Central memory CD4-positive, alpha-beta T cell (primary cell): ENCODE data around the gene ADAMTS6.
"Not testable (repeated sequence)": the region's sequence is repeated elsewhere in the genome, so short reads cannot be mapped to it uniquely, and the experiment has no call there.

Source experiments
- DNase-seq: peaks from one replicate; pipeline ENCODE4 v3.0.0; 2022

ADAMTS6 gene

DNA sequence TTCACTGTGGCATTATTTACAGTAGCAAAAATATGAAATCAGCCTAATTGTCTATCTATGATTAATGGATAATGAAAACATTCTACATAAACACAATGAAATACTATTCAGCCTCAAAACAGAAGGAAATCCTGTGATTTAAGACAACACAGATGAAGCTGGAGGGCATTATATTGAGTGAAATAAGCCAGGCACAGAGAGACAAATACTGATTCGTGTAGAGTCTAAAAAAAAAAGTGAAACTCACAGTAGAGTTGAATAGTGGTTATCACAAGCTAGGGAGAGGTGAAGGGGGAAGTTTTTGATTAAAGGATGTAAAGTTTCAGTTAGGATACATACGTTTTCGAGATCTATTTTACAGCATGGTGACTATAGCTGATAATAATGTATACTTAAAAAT is 122.2 kb downstream of the ADAMTS6 start:
- no peak for DNase-seq

DNA sequence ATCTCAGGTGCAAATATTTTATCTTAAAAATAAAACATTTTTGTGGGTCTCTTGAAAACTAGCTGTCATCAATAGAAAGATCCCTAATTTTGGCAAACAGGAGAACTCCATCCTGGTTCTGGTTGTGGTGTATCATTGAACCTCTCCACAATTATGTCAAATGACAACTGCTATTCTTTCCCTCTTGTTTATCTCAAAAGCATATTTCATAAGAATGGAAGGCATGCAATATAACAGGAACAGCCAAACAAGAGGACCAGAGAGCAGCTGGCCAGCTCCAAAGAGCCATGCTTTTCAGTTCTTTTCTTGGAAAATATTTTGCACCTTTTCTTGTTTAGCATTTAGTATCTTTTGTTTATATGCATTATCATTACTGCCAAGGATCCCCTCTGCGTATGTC is 125.4 kb downstream of the ADAMTS6 start:
- no peak for DNase-seq

DNA sequence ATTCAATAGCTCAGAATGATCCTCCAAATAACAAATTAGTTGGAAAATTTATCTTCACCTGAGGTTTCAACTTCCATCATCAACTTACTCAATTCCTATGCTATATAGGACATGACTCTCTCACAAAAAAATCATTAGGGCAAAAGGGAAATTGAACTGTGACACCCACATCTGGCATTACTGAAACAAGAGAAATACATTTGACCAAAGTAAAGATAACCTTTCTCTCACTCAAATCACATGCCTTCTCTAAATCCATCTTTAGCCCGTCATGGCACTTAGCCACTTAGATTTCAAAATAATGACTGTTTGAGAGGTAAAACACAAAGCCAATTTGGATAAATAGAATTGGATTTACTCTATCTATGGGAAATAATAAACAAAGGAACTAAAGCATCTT is 126.4 kb downstream of the ADAMTS6 start:
- no peak for DNase-seq

DNA sequence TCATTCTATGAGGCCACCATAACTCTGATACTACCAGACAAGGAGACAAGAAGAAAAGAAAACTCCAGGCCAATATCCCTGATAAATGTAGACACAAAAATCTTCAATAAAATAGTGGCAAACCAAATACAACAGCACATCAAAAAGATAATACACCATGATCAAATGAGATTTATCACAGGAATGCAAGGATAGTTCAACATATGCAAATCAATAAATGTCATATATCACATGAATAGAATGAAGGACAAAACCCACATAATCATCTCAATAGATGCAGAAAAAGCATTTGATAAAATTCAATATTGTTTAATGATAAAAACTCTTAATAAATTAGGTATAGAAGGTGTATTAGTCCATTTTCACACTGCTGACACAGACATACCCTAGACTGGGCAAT is 139.9 kb downstream of the ADAMTS6 start:
- DNase-seq: no peak

DNA sequence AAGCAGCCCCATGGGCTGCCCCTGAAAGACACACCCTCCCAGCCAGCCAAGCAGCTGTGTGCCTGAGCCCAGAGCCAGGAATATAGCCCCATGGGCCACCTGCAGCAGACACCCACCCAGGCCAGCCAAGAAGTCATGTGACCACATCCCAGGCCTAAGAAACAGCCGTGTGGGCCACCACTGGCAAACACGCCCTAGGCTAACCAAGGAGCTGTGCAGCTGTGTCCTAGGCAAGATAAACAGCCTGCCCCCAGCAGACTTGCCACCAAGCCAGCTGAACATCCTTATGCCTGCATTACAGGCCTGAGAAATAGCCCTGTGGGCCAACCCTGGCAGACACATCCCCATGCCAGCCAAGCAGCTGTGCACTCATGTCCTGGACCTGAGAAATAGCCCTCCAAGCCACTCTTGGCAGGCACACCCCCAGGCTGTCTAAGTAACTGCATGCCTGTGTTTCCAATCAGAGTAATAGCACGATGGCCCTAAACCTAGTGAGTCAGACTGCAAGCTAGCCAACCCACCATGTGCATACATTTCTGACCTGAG is 143.0 kb downstream of the ADAMTS6 start:
- DNase-seq: no peak

DNA sequence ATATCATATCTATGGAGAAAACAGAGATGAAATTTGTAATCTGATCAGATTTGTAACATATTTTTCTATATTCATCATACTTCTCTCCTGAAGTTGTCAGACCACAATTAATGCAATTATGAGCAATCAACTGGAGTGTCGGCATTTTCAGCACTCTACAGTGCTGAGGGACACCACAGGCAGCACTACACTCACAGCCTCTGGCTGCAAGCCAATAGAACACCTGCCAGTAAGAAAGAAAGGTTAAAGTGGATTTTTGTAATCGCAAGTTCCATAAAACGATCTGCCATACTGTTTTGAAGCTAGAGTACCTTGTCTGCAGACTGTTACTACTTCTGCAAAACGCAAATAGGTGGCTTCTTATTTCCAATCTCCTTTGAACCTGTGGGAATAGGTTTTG is 147.6 kb downstream of the ADAMTS6 start:
- DNase-seq: no peak

DNA sequence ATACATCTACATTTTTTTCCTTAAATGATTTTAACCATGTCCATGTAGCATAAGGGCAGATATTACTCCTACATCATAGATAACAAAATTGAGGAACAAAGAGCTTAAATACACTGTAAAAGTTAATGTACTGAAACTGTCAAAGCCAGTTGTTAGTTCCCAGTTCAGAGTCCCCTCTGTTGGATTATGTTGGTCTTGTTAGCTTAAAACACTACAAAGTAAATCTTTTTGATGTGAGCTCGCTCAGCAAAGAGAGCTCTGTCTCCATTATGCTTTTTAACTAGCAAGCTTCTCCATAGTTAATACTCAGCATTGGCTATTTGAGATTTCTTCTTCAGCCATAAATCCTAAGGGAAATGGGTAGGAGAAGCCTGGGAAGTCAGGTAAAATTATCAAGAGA is 149.1 kb downstream of the ADAMTS6 start:
- DNase-seq: no peak

DNA sequence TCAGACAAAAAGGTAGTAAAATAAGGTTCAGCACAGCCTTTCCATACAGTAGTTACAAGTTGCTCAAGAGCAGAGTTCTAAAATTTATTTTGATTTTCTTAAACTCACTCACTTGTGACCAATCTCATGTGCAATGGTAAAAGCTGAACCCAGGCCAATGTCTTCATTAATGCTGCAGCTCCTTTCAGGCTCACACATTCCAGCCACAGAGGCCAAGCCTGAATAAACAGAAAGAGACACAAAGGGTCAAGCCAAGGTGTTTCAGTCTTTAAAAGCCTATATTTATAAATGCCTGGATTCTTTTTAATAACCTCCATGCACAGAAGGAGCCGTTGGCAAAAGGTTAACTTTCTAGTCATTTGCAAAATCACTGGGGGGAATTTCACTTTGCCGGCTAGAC is 152.5 kb downstream of the ADAMTS6 start:
- no peak for DNase-seq

DNA sequence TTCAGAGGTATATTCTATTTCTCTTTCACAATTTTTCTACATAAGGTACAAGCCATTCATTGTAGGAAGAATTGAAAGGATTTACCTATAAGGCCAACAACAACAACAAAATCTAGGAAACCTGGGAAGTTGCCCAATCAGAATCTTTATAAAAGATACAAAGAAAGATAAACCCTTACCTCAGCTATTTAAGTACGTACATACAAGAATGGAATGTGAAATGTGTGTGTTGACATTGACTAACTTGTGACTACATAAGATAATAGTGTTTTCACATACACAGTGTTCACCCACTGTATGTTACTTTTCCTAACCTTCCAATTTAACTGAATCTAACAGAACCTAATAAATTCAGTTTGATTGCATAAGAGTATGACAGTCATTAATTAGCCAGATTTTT is 154.1 kb downstream of the ADAMTS6 start:
- DNase-seq: no peak

DNA sequence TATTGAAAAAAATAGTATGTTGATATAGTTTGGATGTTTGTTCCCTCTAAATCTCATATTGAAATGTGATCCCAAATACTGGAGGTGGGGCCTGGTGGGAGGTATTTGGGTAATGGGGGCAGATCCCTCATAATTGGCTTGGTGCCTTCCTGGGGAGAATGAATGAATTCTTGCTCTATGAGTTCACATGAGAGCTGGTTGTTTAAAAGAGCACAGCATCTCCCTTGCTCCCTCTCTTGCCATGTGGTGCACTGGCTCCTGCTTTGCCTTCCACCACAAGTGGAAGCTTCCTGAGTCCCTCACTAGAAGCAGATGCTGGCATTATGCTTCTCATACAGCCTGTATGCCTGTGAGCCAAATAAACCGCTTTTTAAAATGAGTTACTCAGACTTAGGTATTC is 154.8 kb downstream of the ADAMTS6 start:
- DNase-seq: no peak

DNA sequence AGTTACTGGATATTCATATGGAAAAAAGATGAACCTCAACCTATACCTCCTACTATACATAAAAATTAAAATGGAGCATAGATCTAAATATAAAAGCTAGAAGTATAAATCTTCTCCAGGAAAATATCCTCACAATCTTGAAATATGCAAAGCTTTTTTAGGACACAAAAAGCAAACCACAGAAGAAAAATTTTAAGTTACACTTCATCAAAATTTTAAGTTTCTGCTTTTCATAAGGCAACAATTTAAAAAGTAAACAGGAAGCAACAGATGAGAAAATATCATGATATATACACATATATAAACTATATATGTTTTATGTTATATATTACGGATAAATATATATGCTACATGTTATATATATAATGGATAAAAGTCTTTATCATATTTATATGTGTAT is 157.5 kb downstream of the ADAMTS6 start:
- no peak for DNase-seq

DNA sequence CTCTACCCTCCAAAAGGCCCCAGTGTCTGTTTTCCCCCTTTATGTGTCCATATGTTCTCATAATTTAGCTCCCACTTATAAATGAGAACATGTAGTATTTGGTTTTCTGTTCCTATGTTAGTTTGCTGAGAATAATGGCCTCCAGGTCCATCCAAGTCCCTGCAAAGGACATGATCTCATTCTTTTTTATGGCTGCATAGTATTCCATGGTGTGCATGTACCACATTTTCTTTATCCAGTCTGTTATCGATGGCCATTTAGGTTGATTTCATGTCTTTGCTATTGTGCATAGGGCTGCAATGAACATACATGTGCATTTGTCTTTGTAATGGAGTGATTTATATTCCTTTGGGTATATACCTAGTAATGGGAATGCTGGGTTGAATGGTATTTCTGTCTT is 161.0 kb downstream of the ADAMTS6 start:
- not testable (repeated sequence) for DNase-seq

DNA sequence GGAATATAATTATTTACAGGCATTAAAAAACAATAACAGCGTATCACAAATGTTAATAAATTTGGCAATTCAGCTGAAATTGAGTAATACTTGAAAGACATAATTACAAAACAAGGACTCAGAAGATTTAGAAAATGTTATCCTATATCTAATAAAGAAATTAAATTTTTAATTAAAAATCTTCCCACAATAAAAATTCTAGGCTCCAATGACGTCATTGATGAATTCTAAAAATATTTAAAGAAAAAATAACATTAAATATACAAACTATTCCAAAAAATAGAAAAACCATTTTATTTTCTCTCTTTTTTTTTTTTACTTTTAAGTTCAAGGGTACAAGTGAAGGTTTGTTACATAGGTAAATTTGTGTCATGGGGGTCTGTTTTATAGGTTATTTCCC is 161.5 kb downstream of the ADAMTS6 start:
- no peak for DNase-seq

DNA sequence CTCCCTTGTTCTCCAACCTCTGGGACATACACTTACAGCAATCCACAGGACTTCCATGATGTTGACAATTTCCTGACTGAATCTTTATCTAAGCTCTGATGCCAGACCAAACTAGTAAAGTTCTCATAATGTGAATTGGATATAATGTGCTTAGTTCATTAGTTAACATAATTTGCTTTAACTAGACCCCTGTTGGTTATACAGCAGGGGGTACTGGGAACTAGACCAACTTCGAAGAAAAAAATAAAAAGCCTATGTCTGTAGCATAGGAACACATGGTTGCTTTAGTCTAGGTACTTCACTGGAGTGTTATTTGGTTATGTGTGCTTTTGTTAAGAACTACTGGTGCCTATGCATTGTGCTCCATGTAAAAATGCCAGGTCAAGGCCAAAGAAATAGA is 173.8 kb downstream of the ADAMTS6 start:
- no peak for DNase-seq

DNA sequence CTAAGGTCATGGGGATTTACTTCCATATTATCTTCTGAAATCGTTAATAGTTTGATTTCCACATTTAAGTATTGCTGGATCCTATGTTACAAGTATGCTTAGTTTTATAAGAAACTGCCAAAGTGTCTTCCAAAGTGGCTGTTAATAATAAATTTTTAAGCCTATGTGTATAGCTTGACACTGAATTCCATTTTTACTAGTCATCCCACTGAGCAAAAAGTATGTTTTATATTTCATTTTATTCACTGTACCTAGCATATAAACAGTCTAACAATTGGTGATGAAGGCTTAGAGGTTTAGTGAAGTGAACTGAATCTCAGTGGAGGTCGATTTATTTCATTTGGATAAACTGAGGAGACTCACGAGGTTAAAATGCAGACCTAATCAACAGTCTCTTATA is 174.6 kb downstream of the ADAMTS6 start:
- no peak for DNase-seq

DNA sequence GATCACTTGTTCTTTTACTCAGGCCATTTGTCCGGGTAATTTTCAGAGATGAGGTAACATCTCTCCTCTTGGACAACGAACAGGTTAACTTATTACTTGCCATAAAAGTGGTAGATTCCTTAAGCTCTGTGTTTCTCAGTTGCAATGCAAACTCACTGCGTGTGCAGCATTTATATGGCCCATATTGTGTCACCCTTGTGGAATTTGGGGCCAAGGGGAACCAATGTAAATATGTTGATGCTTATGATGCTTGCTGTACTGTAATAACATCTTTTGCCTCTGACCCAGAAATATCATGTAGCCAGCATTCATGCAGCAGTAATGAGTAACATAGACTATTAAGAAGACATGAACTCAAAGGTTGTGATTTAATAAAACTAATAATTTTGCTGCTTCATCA is 175.8 kb downstream of the ADAMTS6 start:
- DNase-seq: no peak

DNA sequence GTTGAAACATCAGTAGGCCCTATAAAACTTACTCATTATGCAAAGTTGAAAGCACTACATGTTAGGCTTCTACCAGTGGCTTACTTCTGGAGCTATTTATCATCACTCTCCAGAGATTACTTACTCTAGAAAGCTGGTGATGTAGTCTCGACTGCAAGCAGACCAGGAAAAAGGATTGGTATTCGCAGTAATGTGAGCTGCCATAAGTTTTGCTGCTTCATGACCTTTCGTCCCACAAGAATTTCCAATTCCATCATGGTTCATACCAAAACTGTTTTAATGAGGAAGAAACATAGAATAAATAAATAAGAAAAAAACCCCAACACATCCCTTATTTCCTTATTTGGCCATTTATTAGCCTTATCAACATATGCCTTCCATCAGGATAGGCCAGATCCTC is 181.9 kb downstream of the ADAMTS6 start:
- no peak for DNase-seq

DNA sequence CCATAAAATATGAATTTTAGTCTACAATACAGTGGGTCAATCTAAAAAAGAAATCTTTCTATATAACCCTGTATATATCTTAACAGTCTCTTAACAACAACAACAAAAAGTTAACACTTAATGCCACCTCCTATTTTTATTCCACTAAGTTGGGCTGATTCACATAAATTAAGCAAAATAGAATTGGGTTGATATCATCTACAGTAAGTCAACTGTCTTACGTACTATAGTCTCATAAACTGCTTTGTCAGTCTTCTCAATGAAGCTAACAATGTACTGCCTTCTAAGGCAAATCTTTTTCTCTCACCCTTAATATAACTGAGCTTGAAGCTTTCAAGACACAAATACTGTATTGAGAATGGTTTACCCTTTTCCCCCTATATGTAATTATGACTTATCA is 185.7 kb downstream of the ADAMTS6 start:
- no peak for DNase-seq

DNA sequence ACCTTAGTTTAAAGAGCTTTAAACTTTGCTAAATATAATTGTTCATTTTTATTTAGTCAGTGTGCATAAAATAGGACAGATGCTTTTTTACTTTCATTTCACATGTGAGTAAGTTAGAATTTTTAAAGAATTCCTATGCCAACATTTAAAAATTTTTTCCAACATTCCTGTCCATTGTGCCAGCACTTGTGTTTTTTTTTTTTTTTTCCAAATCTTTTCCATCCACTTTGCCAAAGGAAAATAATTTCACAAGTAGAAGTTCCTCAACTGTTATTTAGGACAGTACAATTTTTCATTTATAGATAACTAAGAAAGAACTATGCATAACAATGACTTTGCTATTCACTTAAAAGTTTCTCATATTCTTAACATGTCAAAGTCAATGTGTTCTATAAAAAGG is 189.5 kb downstream of the ADAMTS6 start:
- no peak for DNase-seq

DNA sequence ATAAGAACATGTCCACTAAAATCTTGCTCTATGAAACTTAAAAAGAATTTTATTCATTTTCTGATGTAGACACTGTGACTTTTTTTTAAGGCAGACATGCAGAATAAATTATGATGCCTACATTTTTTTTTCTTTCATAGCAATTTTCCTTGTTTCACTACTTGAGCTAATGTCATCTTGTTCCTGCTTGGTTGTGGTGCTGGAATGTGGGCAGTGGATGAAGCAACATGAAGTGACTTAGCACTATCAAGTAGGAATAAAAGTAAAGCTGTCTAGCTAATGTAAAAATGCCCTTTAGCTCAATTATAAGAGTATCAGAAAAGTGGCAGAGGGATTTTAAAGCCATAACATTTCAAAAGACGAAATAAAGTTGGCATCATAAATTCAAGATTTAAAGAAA is 191.0 kb downstream of the ADAMTS6 start:
- no peak for DNase-seq

DNA sequence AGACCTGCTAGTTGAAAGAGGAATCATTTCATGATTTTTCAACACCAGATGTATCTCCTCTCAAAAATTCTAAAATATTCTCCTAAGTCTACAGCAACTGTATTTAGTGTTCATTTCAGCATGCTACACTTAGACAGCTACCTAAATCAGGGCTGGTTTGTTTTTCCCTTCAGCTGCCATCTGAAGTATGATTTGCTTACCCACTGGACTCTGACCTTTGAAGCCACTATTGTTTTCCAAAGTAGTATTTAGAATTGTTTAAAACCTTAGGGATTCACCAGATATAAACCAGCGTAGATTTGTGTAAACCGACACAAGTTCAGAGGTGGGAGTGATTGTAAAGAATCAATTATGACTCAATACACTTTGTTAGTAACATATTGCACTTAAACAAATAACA is 193.1 kb downstream of the ADAMTS6 start:
- DNase-seq: no peak

DNA sequence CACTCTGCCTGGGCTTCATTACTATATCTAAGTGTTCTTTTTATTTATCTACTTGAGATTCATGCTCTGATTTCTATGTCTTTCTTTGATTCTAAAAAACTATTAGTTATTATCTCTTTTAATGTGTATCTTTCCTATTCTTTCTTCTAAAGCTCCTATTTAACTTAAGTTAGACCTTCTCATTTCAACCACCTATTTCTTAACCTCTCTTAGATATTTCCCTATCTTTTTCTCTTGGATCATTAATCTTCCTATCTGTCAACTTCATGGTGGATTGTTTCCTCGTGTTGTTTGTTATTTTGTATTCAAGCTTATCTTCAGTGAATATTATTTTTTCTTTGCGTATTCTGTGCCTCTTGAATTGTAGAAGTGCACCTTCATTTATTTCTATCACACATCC is 202.1 kb downstream of the ADAMTS6 start:
- no peak for DNase-seq

DNA sequence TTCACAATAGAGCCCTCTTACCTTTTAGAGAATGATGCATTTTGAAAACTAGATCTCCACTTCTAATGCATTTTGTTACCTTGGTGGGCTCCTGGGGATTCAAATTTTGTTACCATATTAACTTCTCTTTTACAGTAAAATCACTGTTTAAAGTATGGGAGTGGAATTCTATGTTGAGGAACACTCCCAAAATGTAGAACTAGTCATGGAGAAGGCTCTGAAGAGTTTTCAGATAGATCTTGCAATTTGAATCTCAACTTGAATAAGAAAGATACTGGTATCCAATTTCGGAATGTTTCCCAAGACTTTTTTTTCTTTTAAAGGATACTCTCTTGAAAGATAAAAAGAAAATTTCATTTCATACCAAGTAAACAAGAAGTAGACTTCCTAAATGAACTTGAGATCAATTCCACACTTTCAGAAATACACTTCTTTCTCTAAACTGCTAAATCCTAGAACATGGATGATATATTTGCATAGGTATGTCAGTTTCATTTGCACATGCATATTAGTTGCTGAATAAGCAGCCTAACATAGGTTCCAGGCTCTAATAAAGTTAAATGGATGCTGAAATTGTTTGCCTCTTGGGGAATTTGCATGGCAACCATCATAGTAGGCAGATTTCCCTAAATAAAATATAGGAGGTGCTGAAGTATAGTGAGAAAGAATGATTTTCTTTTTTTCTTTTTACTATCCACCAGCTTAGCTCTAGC is 205.4 kb downstream of the ADAMTS6 start:
- DNase-seq: no peak

DNA sequence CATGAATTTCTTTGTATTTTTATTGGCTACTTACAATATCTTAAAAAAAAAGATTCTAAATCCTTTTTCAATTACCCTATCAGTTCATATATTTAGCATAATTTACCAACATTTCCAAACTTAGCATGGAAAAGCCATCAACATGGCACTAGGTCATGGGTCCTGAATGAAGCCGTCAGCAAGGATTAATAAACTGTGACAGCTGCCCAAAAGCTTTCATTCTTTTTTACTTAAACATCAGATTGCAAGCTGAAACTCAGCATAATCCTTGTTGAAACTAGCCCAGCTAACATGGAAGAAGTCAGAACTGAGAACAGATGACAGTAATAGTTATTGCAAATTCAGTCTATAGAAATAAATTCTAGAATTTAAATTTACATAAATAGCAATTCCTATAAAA is 209.8 kb downstream of the ADAMTS6 start:
- DNase-seq: no peak

DNA sequence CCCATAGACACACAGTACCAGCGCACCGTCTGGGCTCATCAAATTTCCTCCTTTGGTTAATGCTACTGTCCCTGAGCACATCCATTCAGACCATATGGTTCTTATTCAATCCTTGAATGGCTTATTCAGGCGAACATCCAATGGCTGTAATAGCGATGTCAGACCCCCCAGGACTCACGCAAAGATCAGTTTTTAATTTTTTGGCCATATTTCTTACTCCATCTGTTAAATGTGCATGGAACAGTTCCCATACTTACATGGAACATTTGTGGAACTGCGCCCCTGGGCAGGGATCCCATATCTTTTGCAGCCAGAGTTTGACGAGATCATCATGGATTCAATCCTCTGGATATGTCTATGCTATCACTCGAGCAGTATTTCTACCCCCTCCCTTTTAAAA is 213.2 kb downstream of the ADAMTS6 start:
- no peak for DNase-seq
